ENCODE data around the gene KDM4C.

Gene KDM4C

DNA sequence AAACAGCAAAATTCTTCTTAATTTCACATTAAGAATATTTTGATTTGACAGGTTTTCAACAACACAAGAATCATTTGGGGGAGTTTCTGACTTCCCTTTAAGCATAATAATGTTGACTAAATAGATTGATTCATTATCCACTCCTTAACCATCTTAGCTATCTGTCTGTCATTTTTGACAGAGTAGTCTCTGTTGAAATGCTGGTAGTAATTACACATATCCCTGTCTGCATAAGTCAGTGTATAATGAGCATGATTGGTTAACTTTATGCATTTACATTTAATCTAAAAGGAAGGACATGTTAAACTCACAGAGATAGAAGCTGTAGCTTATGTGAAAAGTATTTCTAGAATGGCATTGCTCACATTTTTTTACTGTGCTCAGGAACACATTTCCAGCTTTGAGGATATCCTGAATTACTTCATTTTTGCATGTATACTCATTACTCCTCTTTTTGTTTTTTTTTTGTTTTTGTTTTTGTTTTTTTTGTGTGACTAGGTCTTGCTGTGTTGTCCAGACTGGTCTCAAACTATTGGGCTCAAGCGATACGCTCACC, 385.9 kb downstream of the KDM4C start:
- DNase-seq (ENCODE audit: low read depth), result no peak

DNA sequence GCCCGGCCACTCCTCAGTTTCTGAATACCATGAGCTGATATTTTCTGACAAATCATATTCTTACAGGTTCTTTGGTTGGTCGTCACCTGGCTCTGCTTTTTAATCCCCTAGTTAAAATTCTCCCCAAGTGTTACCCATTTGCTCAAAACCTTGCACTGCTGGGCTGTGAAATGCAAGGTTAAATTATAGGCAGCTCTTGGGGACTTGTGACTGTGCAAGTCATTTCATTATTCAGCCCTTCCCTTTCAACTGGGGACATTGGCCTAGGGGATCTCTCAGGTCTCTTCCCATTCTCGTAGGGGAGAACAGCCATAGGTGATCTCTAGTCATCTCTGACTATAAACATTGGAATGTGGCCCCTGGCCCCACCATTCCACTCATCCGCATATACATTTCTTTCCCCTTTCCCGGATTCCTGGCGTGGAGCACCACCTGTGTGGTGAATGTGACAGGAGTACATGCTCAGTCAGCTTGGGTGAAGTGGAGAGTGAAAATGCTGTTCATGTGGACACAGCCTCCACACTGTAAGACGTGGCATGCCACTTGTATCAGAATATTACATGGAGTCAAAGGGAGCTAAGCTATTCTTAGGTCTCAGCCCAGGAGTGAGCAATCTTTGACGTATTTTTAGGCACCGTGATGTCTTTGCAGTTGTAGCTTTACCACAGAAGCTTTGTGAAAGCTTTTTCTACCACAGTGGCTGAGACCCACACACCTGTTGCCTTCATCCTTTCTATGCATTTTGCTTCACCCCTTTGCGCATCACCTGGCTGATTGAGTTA, 386.7 kb downstream of the KDM4C start:
- no peak for DNase-seq (ENCODE audit: low read depth)

GRCh38 chr9:7145361-7146069, 387.7 kb downstream of the KDM4C start:
- DNase-seq (ENCODE audit: low read depth), result peak; percentile 17

DNA sequence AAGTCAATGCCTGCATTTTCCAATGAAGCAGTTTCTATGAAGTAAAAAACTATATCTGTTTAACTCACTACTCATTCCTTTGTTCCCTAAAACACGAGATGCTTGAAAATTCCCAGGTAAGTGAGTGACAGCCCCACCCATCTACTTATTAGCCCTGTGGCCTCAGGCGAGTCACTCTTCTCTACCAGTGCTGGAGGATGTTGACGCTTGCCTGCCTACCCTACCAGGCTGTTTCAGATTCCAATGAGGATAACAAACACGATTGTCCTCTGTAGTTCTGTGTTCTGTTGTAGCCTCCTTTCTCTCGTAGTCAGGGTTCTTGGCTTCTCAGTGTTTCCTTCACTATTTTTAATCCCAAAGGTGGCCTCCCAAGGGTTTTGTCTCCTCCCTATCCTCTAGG, 388.8 kb downstream of the KDM4C start:
- DNase-seq (ENCODE audit: low read depth), result no peak

DNA sequence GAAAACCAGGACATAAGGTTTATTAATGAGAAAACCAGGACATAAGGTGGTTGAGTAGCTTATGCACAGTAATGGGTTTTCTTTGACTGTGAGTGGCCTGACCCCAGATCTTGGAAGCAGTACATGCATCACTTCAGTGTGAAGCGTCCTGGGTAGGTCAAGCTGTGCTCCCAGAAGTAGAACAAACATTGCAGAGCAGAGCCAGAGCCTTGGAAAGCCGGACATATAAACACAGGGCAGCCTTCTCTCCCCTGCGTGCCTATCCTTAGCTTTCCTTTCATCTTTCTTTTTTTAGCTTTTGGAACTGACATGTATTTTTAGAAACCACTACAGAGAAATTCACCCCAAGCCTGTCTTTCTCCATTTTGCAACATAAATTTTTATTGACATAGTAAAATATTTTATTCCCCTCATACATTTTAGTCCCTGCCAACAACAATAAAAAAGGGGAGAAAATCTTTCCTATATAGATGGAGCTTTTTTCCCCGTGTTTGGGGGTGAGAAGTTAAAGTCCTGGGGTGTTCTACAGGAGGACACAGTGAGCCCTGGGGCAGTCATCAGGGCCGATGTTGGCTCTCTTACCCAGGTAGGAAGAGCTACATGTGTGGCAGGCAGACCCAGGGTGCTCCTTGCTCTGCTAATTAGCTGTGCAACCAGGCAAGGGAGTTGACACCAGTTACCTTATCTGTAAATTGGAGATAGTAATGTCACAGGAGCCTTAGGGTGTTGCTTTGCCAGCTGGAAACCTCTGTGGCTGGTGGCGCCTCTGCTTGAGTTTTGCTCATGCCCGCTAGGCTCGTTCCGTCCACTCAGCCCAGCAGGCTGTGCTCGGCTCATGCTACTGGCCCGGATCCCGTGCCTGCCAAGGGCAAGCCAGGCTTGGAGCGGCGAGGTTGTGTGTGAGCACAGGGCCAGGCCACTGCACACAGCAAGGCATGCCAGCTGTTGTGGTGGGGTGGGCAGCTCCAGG, 389.6 kb downstream of the KDM4C start:
- DNase-seq (ENCODE audit: low read depth), result no peak

GRCh38 chr9:7148243-7148765, 390.5 kb downstream of the KDM4C start:
- no peak for DNase-seq (ENCODE audit: low read depth)

- no peak for DNase-seq (ENCODE audit: low read depth)
These were observed 391.5 kb downstream of the KDM4C start for GRCh38 chr9:7149258-7149657.

- DNase-seq (ENCODE audit: low read depth), result no peak
These were observed 392.5 kb downstream of the KDM4C start for GRCh38 chr9:7150153-7150890.

- DNase-seq (ENCODE audit: low read depth), result no peak
These were observed 395.4 kb downstream of the KDM4C start for GRCh38 chr9:7153134-7153533.

- no peak for DNase-seq (ENCODE audit: low read depth)
These were observed 395.8 kb downstream of the KDM4C start for GRCh38 chr9:7153566-7153965.

GRCh38 chr9:7154003-7154619, 396.3 kb downstream of the KDM4C start:
- no peak for DNase-seq (ENCODE audit: low read depth)

DNA sequence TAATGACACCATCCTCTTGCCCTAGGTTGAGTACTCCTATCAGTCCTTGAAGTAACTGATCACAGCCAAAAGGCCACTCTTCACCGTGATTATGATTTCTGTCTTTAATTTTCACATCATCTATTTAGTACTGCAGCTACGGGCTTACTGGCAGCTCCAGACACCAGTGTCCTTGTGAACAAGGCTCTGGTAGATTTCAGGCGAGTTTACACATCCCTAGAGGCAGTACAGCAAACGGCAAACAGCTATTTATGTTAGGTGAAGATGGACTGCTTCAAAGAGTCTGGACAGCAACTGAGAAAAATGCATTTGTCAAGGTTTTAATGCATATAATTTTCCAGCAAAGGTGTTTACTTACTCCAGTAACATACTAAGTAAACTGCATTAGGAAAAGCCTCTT, 396.9 kb downstream of the KDM4C start:
- no peak for DNase-seq (ENCODE audit: low read depth)

GRCh38 chr9:7161469-7161868, 403.7 kb downstream of the KDM4C start:
- no peak for DNase-seq (ENCODE audit: low read depth)

DNA sequence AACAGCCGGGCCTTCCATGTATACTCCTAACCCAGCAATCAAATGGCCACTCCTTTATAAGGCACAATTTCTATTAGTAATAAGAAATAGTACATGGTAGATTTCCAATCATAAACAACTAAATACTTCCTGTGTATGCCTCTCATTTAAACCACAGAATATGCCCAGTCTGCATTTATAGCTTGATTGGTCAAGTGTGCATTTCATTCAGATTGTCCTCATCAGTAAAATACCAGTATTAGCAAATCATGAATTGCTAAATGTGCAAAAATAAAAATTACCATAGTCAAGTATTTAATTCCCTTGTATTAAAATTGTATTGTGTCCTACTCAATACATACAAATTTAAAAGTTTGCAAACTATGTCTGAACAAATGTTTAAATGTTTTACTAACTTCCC, 406.2 kb downstream of the KDM4C start:
- DNase-seq (ENCODE audit: low read depth), result no peak

GRCh38 chr9:7164440-7165330, 406.9 kb downstream of the KDM4C start:
- DNase-seq (ENCODE audit: low read depth), result no peak

DNA sequence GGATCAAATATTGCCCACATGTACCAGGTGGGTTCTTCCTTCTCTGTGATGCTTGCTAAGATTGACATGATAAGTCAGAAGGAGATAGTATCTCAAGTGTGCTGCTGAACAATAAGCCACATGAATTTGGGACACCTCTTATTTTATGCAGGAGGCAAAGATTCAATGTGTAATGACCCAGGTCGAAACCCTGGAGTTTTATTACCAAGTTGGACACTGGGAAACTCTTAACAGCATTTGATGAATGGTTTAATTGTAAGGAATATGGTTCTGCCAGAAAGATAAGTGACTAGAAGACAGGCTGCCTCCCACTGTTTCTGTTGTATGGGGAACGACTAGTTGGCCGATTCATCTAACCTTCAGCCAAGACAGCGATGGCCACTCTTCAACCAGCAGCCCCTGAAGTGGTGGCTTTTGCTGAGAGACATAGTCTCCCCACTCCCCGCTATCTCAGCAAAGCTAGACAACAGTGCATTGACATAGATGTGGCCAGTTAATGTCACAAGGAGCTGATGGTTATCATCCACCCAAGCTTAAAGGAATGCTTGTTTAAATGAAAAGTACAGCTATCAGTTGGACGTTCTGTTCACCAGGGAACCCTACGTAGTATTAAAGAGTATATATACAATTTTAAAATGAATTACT, 407.7 kb downstream of the KDM4C start:
- no peak for DNase-seq (ENCODE audit: low read depth)

GRCh38 chr9:7166074-7166473, 408.3 kb downstream of the KDM4C start:
- DNase-seq (ENCODE audit: low read depth), result no peak

DNA sequence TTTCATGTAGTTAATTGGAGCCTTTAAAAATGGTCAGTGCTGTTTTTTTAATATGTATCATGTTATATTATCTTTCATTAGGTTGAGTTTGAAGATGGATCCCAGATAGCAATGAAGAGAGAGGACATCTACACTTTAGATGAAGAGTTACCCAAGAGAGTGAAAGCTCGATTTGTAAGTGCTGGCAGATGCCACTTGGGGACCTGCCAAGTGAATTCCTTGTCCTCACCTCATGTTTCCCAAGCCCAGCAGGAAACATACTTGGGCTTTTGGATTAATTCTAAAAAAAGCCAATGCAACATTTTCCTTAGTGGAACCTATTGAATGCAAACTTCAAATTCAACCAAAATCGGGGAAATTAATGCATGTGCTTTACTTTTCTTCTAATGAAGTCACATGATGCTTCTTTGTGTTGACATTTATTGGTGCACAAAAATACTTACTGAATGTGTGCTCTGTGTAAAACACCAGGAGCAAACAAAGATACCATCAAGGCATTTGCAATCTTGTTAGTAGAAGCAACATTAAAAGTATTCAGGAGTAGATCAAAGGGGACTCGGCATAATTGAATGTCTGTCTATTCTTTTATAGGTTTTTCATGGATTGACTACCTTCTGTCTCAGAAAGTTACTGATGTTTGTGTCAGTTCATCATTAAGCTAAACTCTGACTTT, 412.1 kb downstream of the KDM4C start:
- peak; percentile 18 for DNase-seq (ENCODE audit: low read depth)

Data from iris pigment epithelial cell (primary cell).